BE2C (cell line): Measurements from ENCODE around the gene RAPSN.
A peak's percentile ranks its signal among the peaks of the same experiment; 100 is the strongest.

Source experiments
- DNase-seq: peaks from one replicate; pipeline ENCODE4 v3.0.0-alpha.2; 2020
- H3K27me3 ChIP-seq: fragments of 250-450 bp; sonication (Bioruptor Pico); 2 replicates; pipeline ENCODE4 v1.5.1; 2020; ENCODE audit warnings: mild to moderate bottlenecking
- H3K36me3 ChIP-seq: fragments of 250-450 bp; sonication (Bioruptor Pico); 2 replicates; pipeline ENCODE4 v1.5.1; 2020; ENCODE audit warnings: mild to moderate bottlenecking
- H3K4me1 ChIP-seq: fragments of 250-450 bp; sonication (Bioruptor Pico); 2 replicates; pipeline ENCODE4 v1.5.1; 2020
- H3K4me3 ChIP-seq: 2 replicates; pipeline ENCODE4 v1.5.1; 2011; ENCODE audit warnings: low read depth, low read length
- H3K9me3 ChIP-seq: fragments of 250-450 bp; sonication (Bioruptor Pico); 2 replicates; pipeline ENCODE4 v1.5.1; 2020
- TF ChIP-seq, protein P1 (sequence below): IDR thresholded peaks from 2 replicates; pipeline ENCODE4 v1.5.1; 2012; ENCODE audit warnings: mild to moderate bottlenecking, low read depth, low read length

Gene RAPSN

GRCh38 chr11:47406896-47407745 is 41.8 kb downstream of the RAPSN start:
- DNase-seq: no peak
- H3K36me3 ChIP-seq: peaks cover 2% of the 10 kb centered on the region; the same call in 1 of the 2 replicates
- H3K4me3 ChIP-seq: peak overlapping the region; percentile 65
- TF ChIP-seq, protein P1, sequence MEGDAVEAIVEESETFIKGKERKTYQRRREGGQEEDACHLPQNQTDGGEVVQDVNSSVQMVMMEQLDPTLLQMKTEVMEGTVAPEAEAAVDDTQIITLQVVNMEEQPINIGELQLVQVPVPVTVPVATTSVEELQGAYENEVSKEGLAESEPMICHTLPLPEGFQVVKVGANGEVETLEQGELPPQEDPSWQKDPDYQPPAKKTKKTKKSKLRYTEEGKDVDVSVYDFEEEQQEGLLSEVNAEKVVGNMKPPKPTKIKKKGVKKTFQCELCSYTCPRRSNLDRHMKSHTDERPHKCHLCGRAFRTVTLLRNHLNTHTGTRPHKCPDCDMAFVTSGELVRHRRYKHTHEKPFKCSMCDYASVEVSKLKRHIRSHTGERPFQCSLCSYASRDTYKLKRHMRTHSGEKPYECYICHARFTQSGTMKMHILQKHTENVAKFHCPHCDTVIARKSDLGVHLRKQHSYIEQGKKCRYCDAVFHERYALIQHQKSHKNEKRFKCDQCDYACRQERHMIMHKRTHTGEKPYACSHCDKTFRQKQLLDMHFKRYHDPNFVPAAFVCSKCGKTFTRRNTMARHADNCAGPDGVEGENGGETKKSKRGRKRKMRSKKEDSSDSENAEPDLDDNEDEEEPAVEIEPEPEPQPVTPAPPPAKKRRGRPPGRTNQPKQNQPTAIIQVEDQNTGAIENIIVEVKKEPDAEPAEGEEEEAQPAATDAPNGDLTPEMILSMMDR: no peak
- H3K9me3 ChIP-seq: no peaks in the 10 kb centered on the region
- H3K4me1 ChIP-seq: no peaks in the 10 kb centered on the region
- no peaks in the 10 kb centered on the region for H3K27me3 ChIP-seq

- no peaks in the 10 kb centered on the region for H3K36me3 ChIP-seq
- H3K27me3 ChIP-seq: no peaks in the 10 kb centered on the region
- DNase-seq: no peak
Observed at GRCh38 chr11:47403571-47403970, 45.4 kb downstream of the RAPSN start.

GRCh38 chr11:47403135-47403534 is 45.8 kb downstream of the RAPSN start:
- TF ChIP-seq, protein P1: no peak
- H3K36me3 ChIP-seq: no peaks in the 10 kb centered on the region
- no peaks in the 10 kb centered on the region for H3K9me3 ChIP-seq
- H3K4me3 ChIP-seq: no peak overlapping the region
- H3K4me1 ChIP-seq: peaks cover 5% of the 10 kb centered on the region; the same call in 1 of the 2 replicates
- DNase-seq: no peak
- H3K27me3 ChIP-seq: no peaks in the 10 kb centered on the region

More at GRCh38 chr11:47403571-47403970, 45.4 kb downstream of the RAPSN start:
- TF ChIP-seq, protein P1: no peak
- Histone ChIP-seq H3K4me1 (peaks cover 5% of the 10 kb centered on the region; the same call in 1 of the 2 replicates), H3K9me3 (no peaks in the 10 kb centered on the region), H3K4me3 (no peak overlapping the region)

DNA sequence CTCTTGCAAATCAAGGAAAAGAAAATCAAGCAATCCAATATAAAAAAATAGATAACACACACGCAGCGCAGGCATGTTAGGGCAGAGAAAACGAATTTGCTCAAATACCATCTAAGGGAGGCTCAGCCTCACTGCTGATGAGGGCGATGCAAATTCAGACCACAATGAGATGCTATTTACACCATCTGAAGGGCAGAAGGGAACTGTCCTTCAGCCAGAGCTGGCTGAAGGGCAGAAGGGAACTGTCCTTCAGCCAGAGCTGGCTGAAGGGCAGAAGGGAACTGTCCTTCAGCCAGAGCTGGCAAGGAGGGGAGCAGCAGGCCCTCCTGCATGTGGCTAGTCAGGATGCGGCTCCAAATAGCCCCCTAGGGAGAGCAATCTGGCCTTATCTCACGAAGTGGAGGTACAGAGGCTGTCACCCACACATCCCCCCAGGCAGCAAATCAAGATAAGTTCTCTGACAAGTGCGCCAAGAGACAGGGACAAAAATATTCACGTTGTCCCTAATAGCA is 48.1 kb downstream of the RAPSN start:
- peak; percentile 62 for DNase-seq
- TF ChIP-seq, protein P1: no peak
- Histone ChIP-seq H3K27me3 (no peaks in the 10 kb centered on the region), H3K36me3 (no peaks in the 10 kb centered on the region), H3K9me3 (no peaks in the 10 kb centered on the region), H3K4me3 (peak overlapping the region; percentile 44), H3K4me1 (peaks cover 5% of the 10 kb centered on the region; the same call in 1 of the 2 replicates)

DNA sequence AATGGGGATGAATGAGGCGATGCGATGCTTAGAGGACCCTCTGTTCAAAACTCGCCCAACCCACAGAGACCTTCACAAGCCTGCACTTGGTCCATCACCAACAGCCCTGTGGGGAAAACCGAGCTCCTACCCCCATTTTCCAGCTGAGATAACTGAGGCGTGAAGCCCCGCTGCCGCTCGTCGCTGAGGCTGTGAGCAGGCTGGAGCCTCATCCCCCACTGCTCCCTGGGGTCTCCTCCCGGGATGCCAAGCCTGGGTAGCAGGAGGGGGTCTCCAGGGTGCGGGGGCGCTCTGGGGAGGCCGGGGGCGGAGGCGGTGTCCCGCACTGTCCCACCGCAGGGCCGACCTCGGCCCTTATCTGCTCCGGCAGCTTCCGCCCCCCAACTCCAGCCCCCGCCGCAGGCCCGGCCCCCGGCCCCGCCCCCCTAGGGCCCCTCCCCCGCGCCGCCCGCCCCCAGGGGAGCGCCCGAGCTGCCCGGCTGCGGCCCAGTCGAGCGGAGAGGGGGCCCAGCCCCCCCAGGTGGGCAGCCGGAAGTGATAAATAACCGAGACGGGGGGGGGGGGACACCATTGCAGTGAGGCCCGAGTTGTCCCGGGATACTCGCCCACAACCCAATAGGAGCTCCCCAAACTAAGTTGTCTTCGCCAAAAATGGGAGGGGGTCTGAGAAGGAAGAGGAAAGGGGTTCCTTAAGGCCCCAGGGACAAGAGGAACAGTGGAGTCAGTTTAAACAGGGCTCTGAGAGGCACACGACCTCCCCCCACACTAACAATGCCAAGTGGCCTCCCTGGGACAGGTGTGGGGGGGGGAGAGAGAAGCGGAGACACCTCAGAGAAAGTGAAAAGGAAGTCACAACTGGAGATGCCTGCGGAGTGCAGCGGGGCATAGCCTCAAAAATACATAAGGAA is 48.8 kb downstream of the RAPSN start:
- H3K36me3 ChIP-seq: no peaks in the 10 kb centered on the region
- no peaks in the 10 kb centered on the region for H3K9me3 ChIP-seq
- peaks cover 5% of the 10 kb centered on the region; the same call in 1 of the 2 replicates for H3K4me1 ChIP-seq
- no peak for DNase-seq
- H3K27me3 ChIP-seq: no peaks in the 10 kb centered on the region
- TF ChIP-seq, protein P1: no peak
- peak overlapping the region; percentile 44 for H3K4me3 ChIP-seq
